Myocyte (in vitro differentiated cells): Measurements from ENCODE around the gene EPHX1. TPM values are rescaled to one million over a fixed set of nuclear protein-coding genes. Genes with fewer than 3 reads are reported as not detected.

Source experiments
- total RNA-seq: library from RNA; depleted of rRNA; stranded (reverse); fragments of >200 nt; gene quantifications from 2 replicates; pipeline ENCODE4 v1.2.3, GENCODE V29; 2014

Gene EPHX1
- total RNA-seq, 1 donor from 2014 or later, result 24.1 TPM

Other genes with a start within 250 kb of the EPHX1 start
- gene ENAH, start 157.0 kb upstream of the EPHX1 start, total RNA-seq, result 70.3 and 88.1 TPM in 2 replicates
- 249 and 277 TPM in 2 replicates for gene SRP9, start 32.3 kb upstream of the EPHX1 start, total RNA-seq
- gene TMEM63A, start 72.3 kb downstream of the EPHX1 start, total RNA-seq, result 7.8 and 10.8 TPM in 2 replicates
- 0.08 and 0.21 TPM in 2 replicates for gene LEFTY1, start 79.0 kb downstream of the EPHX1 start, total RNA-seq
- 58.1 and 61.4 TPM in 2 replicates for gene PYCR2, start 114.1 kb downstream of the EPHX1 start, total RNA-seq
- gene LEFTY2, start 131.1 kb downstream of the EPHX1 start, total RNA-seq, result 0.78 and 1.7 TPM in 2 replicates
- gene SDE2, start 189.2 kb downstream of the EPHX1 start, total RNA-seq, result 29.2 and 31.0 TPM in 2 replicates